ENCODE data around the gene USP33. TPM values are rescaled to one million over a fixed set of nuclear protein-coding genes. Genes with fewer than 3 reads are reported as not detected.
A peak's percentile ranks its signal among the peaks of the same experiment; 100 is the strongest.

The USP33 gene
- total and polyA plus RNA-seq, 12 donors, result 29.6 to 95.7 (median 66.5) TPM

DNA sequence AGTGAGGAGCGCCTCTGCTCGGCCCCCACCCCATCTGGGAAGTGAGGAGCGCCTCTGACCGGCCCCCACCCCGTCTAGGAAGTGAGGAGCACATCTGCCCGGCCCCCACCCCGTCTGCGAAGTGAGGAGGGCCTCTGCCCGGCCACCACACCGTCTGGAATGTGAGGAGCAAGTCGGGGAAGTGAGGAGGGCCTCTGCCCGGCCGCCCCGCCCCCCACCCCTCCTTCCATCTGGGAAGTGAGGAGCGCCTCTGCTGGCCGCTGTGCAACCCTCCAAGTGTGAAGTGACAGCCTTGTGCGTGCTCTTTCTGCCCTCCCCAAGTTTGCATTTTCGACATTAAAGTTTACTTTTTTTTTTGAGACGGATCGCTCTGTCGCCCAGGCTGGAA is 72.1 kb downstream of the USP33 start:
- WGBS, 4 donors, result 33 to 51% (median 45%) methylated on average over 4 to 21 of the region's 21 CpGs

DNA sequence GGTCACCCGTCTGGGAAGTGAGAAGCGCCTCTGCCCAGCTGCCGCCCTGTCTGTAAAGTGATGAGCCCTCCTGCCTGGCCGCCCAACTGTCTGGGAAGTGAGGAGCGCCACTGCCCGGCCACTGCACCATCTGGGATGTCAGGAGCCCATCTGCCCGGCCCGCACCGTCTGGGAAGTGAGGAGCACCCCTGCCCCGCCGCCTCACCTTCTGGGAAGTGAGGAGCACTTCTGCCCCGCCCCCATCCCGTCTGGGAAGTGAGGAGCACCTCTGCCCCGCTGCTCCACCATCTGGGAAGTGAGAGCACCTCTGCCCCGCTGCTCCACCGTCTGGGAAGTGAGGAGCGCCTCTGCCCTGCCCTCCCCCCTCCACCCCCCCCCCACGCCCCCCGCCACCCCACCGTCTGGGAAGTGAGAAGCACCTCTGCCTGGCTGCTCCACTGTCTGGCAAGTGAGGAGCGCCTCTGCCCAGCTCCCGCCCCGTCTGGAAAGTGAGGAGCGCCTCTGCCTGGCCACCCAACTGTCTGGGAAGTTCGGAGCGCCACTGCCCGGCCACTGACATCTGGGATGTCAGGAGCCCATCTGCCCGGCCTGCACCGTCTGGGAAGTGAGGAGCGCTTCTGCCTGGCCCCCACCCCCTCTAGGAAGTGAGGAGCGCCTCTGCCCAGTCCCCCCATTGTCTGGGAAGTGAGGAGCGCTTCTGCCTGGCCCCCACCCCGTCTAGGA is 72.7 kb downstream of the USP33 start:
- Histone ChIP-seq H3K27me3 (no peaks in the 10 kb centered on the region), H3K36me3 (replicated peaks in 1 of 2) (no peaks in the 10 kb centered on the region), H3K9me3 (replicated peaks in 1 of 3) (no peaks in the 10 kb centered on the region), H3K4me1 (replicated peaks in 1 of 2) (peaks cover 9 to 10% of the 10 kb centered on the region in 2 donors), H3K4me3 (peak overlapping the region in 1 of 4 donors; percentile 54), H3K27ac (peak overlapping the region in 1 of 5 donors; percentile 59)
- 87 to 91% (median 89%) methylated on average over 19 to 33 of the region's 33 CpGs for WGBS, 4 donors
- intact Hi-C loops (cut with DNase I), result loop anchor here in 1 of 2 donors (10.0 kb wide), 1 partner anchor 92 kb away; no protein-coding TSS in a partner anchor
- peak in 3 of 7 donors; percentile 18 to 36 (median 24) for DNase-seq
- TF ChIP-seq, protein P1, sequence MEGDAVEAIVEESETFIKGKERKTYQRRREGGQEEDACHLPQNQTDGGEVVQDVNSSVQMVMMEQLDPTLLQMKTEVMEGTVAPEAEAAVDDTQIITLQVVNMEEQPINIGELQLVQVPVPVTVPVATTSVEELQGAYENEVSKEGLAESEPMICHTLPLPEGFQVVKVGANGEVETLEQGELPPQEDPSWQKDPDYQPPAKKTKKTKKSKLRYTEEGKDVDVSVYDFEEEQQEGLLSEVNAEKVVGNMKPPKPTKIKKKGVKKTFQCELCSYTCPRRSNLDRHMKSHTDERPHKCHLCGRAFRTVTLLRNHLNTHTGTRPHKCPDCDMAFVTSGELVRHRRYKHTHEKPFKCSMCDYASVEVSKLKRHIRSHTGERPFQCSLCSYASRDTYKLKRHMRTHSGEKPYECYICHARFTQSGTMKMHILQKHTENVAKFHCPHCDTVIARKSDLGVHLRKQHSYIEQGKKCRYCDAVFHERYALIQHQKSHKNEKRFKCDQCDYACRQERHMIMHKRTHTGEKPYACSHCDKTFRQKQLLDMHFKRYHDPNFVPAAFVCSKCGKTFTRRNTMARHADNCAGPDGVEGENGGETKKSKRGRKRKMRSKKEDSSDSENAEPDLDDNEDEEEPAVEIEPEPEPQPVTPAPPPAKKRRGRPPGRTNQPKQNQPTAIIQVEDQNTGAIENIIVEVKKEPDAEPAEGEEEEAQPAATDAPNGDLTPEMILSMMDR (IDR thresholded peaks at IDR 0.05), result no peak
- TF ChIP-seq POLR2A (IDR thresholded peaks at IDR 0.05), result no peak

More for the DNA sequence above, 72.1 kb downstream of the USP33 start:
- peak in 6 of 7 donors; percentile 47 to 66 (median 60) for DNase-seq
- Histone ChIP-seq H3K27ac (peak overlapping the region in 1 of 5 donors; percentile 59), H3K27me3 (no peaks in the 10 kb centered on the region), H3K9me3 (replicated peaks in 1 of 3) (no peaks in the 10 kb centered on the region), H3K4me1 (replicated peaks in 1 of 2) (peaks cover 9 to 10% of the 10 kb centered on the region in 2 donors), H3K36me3 (replicated peaks in 1 of 2) (no peaks in the 10 kb centered on the region), H3K4me3 (peak overlapping the region in 2 of 4 donors; percentile 17 to 54)
- TF ChIP-seq, protein P1 (IDR thresholded peaks at IDR 0.05), result peak in 4 of 6 experiments; percentile 9 to 52 (median 40)
- no peak for TF ChIP-seq POLR2A (IDR thresholded peaks at IDR 0.05)
- intact Hi-C loops (cut with DNase I), result loop anchor here in 1 of 2 donors (10.0 kb wide), 1 partner anchor 93 kb away; no protein-coding TSS in a partner anchor

DNA sequence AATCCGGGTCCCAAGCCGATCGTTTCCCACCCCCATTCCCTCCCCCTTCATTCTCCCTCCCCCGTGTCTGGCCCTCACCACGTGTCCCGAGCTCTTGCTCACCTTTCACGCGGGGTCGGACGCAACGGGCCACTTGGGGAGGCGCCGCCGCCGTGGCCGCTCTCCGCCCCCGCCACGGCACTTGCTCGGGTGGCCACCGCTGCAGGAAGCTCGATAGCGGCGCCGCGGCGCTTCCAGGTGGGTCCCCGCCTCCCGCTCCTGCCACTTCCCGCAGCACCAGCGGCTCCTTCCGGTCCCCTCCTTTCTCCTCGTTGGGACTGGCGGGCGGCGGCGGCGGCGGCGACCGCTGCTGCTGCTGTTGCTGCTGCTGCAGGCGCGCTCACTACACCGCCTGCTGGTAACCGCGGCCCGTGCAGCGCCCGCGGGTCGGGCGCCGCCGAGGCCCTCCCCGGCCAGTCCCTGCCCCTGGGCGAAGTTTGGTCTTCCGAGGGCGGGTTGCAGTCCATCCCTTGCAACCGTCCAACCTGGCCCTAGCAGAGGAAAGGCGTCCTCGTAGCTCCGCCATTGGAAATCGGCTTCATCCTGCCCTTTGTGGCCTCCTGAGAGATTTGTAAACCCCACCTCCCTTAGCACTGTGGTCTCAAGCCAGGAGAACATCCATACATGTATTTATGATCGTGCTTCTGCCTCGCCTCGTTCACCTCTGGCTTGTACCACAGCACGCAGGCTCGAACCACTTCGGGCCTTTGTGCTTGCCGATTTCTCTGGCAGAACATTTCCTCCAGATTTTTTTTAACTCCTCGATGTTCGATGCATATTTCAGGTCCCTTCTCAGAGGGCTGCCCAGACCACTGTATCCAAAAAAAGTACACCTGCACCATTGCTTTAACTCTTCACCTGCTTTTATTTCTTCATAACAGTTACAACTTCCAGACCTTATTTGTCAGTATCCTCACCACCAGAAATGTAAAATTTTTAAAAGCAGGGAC is 76.2 kb downstream of the USP33 start:
- H3K4me1 ChIP-seq (replicated peaks in 1 of 2), result peaks cover 30 to 43% of the 10 kb centered on the region in 2 donors
- intact Hi-C loops (cut with DNase I), result loop anchor here in 1 of 2 donors (10.0 kb wide), 1 partner anchor 89 kb away; no protein-coding TSS in a partner anchor

More for the DNA sequence above, 76.2 kb downstream of the USP33 start:
- DNase-seq, result peak; percentile 91 to 96 (median 95)
- H3K27ac ChIP-seq, result peak overlapping the region; percentile 82 to 98 (median 95)
- no peaks in the 10 kb centered on the region for H3K9me3 ChIP-seq (replicated peaks in 1 of 3)
- H3K36me3 ChIP-seq (replicated peaks in 1 of 2), result no peaks in the 10 kb centered on the region
- WGBS, 4 donors, result 0 to 1% (median 0%) methylated on average over 13 to 72 of the region's 72 CpGs
- no peaks in the 10 kb centered on the region for H3K27me3 ChIP-seq
- peak; percentile 55 to 69 for TF ChIP-seq POLR2A (IDR thresholded peaks at IDR 0.05)
- TF ChIP-seq, protein P1 (IDR thresholded peaks at IDR 0.05), result peak; percentile 60 to 98 (median 81)
- H3K4me3 ChIP-seq, result peak overlapping the region in 3 of 4 donors; percentile 78 to 93 (median 80)
